Measurements from ENCODE around the gene HDAC1.
"Not testable (repeated sequence)": the region's sequence is repeated elsewhere in the genome, so short reads cannot be mapped to it uniquely, and the experiment has no call there.

Gene HDAC1

GRCh38 chr1:32353431-32353830 lies 61.5 kb downstream of the HDAC1 start:
- H3K27ac ChIP-seq (ENCODE audit: low read depth, low read length): no peak overlapping the region
- H3K4me2 ChIP-seq (ENCODE audit: low read depth, low read length, poor library complexity, severe bottlenecking): no peak overlapping the region
- H3K9me2 ChIP-seq (replicated peaks; ENCODE audit: insufficient read depth, low read length): no peaks in the 10 kb centered on the region
- H3K4me3 ChIP-seq (ENCODE audit: insufficient read depth, low read length, poor library complexity, severe bottlenecking): no peak overlapping the region
- H3F3A ChIP-seq (ENCODE audit: insufficient read depth): 0 out of 2 replicates have a peak, but pooled peaks cover 7% of the 10 kb centered on the region
- no peaks in the 10 kb centered on the region for H3K79me2 ChIP-seq (ENCODE audit: insufficient read depth, low read length)
- no peaks in the 10 kb centered on the region for H3K9me3 ChIP-seq (ENCODE audit: insufficient read depth, low read length)
- no peaks in the 10 kb centered on the region for H4K20me1 ChIP-seq (ENCODE audit: low read depth, low read length)
- H3K36me3 ChIP-seq (ENCODE audit: low read length): no peaks in the 10 kb centered on the region
- no peaks in the 10 kb centered on the region for H3K27me3 ChIP-seq (ENCODE audit: low read length)
- TF ChIP-seq CTCF (IDR thresholded peaks at IDR 0.05; ENCODE audit: insufficient read depth, low read length, poor library complexity, severe bottlenecking): no peak
- TF ChIP-seq EZH2phosphoT487 (conservative IDR thresholded peaks at IDR 0.05; ENCODE audit: low read length): no peak
- H2AFZ ChIP-seq (ENCODE audit: low read depth, low read length, severe bottlenecking): no peak overlapping the region
- H3K9ac ChIP-seq (ENCODE audit: low read length): no peak overlapping the region

GRCh38 chr1:32353886-32354570 lies 62.1 kb downstream of the HDAC1 start:
- Histone ChIP-seq H3K27ac (ENCODE audit: low read depth, low read length) (no peak overlapping the region), H2AFZ (ENCODE audit: low read depth, low read length, severe bottlenecking) (no peak overlapping the region)

DNA sequence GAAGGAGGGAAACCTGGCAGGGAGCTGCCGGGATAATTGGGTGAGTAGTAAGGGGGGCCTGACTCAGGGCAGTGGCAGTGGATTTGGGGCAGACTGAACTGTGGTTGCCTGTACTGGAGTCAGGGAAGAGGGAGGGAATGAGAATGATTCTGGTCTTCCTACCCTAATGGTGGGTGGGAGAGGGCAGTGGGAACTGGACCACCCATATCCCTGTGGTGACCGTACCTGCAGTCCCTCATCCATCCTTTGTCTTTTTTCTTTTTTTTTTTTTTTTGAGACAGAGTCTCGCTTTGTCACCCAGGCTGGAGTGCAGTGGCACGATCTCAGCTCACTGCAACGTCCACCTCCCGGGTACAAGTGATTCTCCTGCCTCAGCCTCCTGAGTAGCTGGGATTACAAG lies 63.9 kb downstream of the HDAC1 start:
- H3K36me3 ChIP-seq (ENCODE audit: low read length); H3K9me2 ChIP-seq (replicated peaks; ENCODE audit: insufficient read depth, low read length); H4K20me1 ChIP-seq (ENCODE audit: low read depth, low read length); H3K27ac ChIP-seq (ENCODE audit: low read depth, low read length); H3K4me3 ChIP-seq (ENCODE audit: insufficient read depth, low read length, poor library complexity, severe bottlenecking); H2AFZ ChIP-seq (ENCODE audit: low read depth, low read length, severe bottlenecking); H3K27me3 ChIP-seq (ENCODE audit: low read length); H3K9me3 ChIP-seq (ENCODE audit: insufficient read depth, low read length); H3F3A ChIP-seq (ENCODE audit: insufficient read depth); H3K4me2 ChIP-seq (ENCODE audit: low read depth, low read length, poor library complexity, severe bottlenecking); H3K79me2 ChIP-seq (ENCODE audit: insufficient read depth, low read length); H3K9ac ChIP-seq (ENCODE audit: low read length): not testable (repeated sequence)

More at GRCh38 chr1:32353886-32354570, 62.1 kb downstream of the HDAC1 start:
- TF ChIP-seq EZH2phosphoT487 (conservative IDR thresholded peaks at IDR 0.05; ENCODE audit: low read length) (no peak), CTCF (IDR thresholded peaks at IDR 0.05; ENCODE audit: insufficient read depth, low read length, poor library complexity, severe bottlenecking) (no peak)
- Histone ChIP-seq H3K4me2 (ENCODE audit: low read depth, low read length, poor library complexity, severe bottlenecking) (no peak overlapping the region), H3K36me3 (ENCODE audit: low read length) (no peaks in the 10 kb centered on the region), H3K9ac (ENCODE audit: low read length) (no peak overlapping the region), H3K9me2 (replicated peaks; ENCODE audit: insufficient read depth, low read length) (no peaks in the 10 kb centered on the region), H3K4me3 (ENCODE audit: insufficient read depth, low read length, poor library complexity, severe bottlenecking) (no peak overlapping the region), H4K20me1 (ENCODE audit: low read depth, low read length) (no peaks in the 10 kb centered on the region), H3K79me2 (ENCODE audit: insufficient read depth, low read length) (no peaks in the 10 kb centered on the region), H3K9me3 (ENCODE audit: insufficient read depth, low read length) (no peaks in the 10 kb centered on the region), H3F3A (ENCODE audit: insufficient read depth) (0 out of 2 replicates have a peak, but pooled peaks cover 7% of the 10 kb centered on the region), H3K27me3 (ENCODE audit: low read length) (no peaks in the 10 kb centered on the region)

DNA sequence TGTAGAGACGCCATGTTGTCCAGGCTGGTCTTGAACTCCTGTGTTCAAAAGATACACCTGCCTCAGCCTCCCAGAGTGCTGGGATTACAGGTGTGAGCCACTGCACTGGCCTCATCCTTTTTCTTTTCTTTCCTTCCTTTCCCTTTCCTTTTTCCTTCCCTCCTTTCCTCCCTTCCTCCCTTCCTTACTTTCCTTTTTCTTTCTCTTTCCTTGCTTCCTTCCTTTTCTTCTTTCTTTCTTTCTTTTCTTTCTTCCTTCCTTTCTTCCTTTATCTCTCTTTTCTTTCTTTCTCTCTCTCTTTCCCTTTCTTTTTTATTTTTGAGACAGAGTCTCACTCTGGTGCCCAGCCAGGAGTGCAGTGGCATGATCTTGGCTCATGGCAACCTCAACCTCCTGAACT lies 64.6 kb downstream of the HDAC1 start:
- no peak overlapping the region for H3K4me2 ChIP-seq (ENCODE audit: low read depth, low read length, poor library complexity, severe bottlenecking)
- H3K9me2 ChIP-seq (replicated peaks; ENCODE audit: insufficient read depth, low read length): no peaks in the 10 kb centered on the region
- H3K9ac ChIP-seq (ENCODE audit: low read length): no peak overlapping the region
- H3K4me3 ChIP-seq (ENCODE audit: insufficient read depth, low read length, poor library complexity, severe bottlenecking): no peak overlapping the region
- H3F3A ChIP-seq (ENCODE audit: insufficient read depth): 0 out of 2 replicates have a peak, but pooled peaks cover 7% of the 10 kb centered on the region
- H3K36me3 ChIP-seq (ENCODE audit: low read length): no peaks in the 10 kb centered on the region
- H2AFZ ChIP-seq (ENCODE audit: low read depth, low read length, severe bottlenecking): no peak overlapping the region
- no peak overlapping the region for H3K27ac ChIP-seq (ENCODE audit: low read depth, low read length)
- no peaks in the 10 kb centered on the region for H3K9me3 ChIP-seq (ENCODE audit: insufficient read depth, low read length)
- no peak for TF ChIP-seq EZH2phosphoT487 (conservative IDR thresholded peaks at IDR 0.05; ENCODE audit: low read length)
- TF ChIP-seq CTCF (IDR thresholded peaks at IDR 0.05; ENCODE audit: insufficient read depth, low read length, poor library complexity, severe bottlenecking): no peak
- no peaks in the 10 kb centered on the region for H4K20me1 ChIP-seq (ENCODE audit: low read depth, low read length)
- no peaks in the 10 kb centered on the region for H3K27me3 ChIP-seq (ENCODE audit: low read length)
- no peaks in the 10 kb centered on the region for H3K79me2 ChIP-seq (ENCODE audit: insufficient read depth, low read length)
